ENCODE results near the gene CCDC138. TPM values are rescaled to one million over a fixed set of nuclear protein-coding genes. Genes with fewer than 3 reads are reported as not detected.
A peak's percentile ranks its signal among the peaks of the same experiment; 100 is the strongest.

The CCDC138 gene
- total RNA-seq, 2 donors from 2014 or later = 4.2 TPM

DNA sequence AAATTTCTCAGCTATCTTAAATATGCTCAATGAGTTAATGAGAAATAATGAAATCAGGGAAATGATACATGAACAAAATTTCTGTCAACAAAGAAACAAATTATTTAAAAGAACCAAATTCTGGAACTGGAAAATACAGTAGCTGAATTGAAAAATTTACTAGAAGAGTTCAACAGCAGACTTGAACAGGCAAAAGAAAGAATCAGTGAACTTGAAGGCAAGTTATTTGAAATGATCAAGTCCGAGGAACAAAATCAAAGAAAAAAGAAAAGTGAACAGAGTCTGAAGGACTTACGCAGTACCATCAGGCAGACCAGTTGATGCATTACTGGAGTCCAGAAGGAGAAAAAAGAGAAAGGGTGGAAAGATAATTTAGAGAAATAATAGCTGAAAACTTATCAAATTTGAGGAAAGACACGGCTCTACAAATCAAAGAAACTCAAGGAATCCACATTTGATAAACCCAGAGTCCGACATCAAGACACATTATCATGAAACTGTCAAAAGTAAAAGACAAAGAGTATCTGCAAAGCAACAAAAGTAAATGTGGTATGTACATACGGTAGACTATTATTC is 83.6 kb downstream of the CCDC138 start:
- no peak for DNase-seq
- intact Hi-C loops (cut with DNase I, micrococcal nuclease) = no loop called here
- ATAC-seq = no peak

- intact Hi-C loops (cut with DNase I, micrococcal nuclease) = no loop called here
- DNase-seq (no peak), ATAC-seq (no peak)
These were observed 90.9 kb downstream of the CCDC138 start for GRCh38 chr2:108877506-108877905.

DNA sequence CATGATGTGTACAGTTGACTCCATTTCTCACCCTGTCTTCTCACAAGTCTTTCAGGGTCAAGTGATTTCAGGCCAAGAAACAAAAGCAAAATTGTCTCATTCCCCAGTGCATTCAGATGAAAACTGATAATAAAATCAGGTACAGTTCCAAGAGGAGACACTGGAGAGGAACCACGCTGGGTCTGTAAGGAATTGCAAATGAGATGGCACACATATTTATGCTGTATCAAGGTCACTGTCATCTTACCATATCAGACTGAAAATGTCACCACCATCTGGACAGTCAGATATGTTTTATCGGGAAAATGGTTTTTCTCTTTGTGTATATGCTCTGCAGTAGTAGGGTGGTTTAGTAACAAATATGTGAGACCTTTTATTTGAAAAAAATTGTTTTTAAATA is 91.7 kb downstream of the CCDC138 start:
- no peak for DNase-seq
- intact Hi-C loops (cut with DNase I, micrococcal nuclease) = no loop called here
- no peak for ATAC-seq

DNA sequence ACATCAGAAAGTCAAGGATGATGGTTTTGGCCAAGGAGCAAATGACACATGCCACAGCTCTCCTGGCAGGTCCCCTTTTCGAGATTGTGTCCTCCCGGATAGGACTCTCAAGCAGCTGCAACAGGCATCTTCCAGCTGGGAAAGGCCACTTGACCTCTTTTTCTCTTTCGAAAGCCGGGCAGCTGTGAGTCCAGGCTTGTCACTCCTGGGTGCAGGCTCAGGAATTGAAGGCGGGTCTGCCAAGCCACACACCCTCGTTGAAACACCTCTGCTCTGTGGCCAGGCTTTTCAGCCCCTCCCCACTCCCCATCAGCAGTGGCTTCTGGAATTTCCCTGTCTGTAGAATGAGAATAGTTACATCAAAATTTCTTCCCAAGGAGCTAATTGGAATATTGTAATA is 98.0 kb downstream of the CCDC138 start:
- DNase-seq = no peak
- ATAC-seq = peak; percentile 36
- intact Hi-C loops (cut with DNase I, micrococcal nuclease) = no loop called here

GRCh38 chr2:108889907-108890306 is 103.3 kb downstream of the CCDC138 start:
- intact Hi-C loops (cut with DNase I, micrococcal nuclease) = no loop called here
- no peak for DNase-seq
- ATAC-seq = no peak

DNA sequence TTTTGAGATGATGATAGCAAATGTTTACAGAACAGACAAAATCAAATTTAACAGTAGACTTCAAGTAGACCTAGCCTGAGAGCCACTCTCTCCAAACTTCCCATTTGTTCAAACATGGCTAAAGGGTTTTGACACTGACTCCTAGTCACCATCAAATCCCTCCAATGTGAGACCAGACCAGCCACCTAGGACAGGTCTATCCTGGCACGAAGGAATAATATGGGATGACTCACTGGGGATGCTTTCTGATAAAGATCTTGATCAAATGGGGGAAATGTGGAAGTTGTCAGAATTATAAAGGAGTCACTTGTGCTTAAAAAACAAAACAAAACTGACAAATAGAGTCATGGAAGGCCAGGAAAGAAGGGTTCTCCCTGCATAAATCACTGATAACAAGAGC is 106.7 kb downstream of the CCDC138 start:
- intact Hi-C loops (cut with DNase I, micrococcal nuclease) = no loop called here
- ATAC-seq = no peak

GRCh38 chr2:108894766-108895165 is 108.2 kb downstream of the CCDC138 start:
- ATAC-seq (no peak), DNase-seq (no peak)
- intact Hi-C loops (cut with DNase I, micrococcal nuclease) = no loop called here

More for the DNA sequence above, 106.7 kb downstream of the CCDC138 start:
- no peak for DNase-seq

GRCh38 chr2:108895188-108895587 is 108.6 kb downstream of the CCDC138 start:
- ATAC-seq (peak; percentile 98), DNase-seq (peak in 1 of 2 donors; percentile 51)
- intact Hi-C loops (cut with DNase I, micrococcal nuclease) = no loop called here

DNA sequence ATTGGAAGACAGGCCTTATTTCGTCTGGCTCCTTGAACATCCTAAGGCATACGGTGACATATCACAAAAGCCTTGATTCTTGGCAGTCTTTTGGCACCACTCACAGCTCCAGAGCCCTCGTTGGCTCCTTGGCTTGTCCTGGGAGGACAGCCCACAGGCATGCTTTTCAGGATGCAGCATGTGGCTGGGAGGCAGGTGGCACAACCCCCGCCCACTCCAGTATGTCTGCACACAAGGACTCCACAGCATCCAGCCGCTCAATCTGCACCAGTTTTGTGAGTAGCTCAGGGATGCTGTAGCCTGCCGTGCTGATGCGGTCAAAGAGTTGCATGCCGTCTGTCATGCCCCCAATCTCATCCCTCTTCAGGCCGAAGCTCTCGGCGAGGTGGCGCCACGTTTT is 110.2 kb downstream of the CCDC138 start:
- DNase-seq = no peak
- ATAC-seq = no peak
- intact Hi-C loops (cut with DNase I, micrococcal nuclease) = no loop called here

DNA sequence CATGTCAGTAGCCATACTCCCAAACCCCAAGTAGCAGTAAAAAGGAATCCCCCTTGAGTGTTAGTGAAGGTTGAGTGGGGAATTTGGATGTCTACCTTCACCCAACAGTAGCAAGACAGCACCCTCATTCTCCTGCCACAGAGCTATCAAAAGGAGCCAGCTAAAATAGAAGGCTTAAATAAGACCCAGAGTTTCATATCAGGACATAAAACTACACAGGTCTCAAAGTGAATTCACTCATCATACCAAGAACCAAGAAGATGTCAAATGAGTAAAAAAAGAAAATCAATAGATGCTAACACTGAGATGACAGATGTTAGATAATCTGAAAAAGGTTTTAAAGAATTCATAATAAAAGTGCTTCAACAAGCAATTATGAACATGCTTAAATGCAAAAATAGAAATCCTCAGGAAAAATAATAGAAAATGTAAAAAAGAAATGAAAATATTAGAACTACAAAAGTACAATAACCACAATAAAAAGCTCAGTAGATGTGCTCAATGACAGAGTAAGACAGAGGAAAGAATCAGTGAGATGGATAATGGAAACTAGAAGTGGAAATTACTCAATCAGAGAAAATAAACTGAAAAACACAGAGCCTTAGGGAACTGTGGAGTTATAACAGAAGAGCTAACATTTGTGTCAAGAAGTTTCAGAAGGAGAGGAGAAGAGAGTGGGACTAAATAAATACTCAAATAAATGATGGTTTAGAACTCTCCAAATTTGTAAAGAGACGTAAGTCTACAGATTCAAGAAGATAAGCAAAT is 111.9 kb downstream of the CCDC138 start:
- DNase-seq (no peak), ATAC-seq (no peak)
- intact Hi-C loops (cut with DNase I, micrococcal nuclease) = no loop called here

DNA sequence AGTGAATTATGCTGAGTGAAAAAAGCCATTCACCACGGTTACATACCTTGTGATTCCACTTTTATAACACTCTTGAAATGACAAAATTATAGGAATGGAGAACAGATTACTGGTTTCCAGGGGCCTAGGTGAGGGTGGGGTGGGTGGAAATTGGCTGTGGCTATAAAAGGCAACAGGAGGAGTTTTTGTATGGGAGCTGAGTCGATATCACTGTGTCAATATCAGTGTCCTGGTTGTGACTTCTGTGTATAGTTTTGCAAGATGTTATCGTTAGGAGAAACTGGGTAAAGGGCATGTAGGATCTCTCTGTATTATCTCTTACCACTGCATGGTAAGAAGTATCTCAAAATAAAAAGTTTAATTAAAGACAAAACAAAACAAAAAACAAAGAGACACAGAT is 118.1 kb downstream of the CCDC138 start:
- DNase-seq = no peak
- intact Hi-C loops (cut with DNase I, micrococcal nuclease) = no loop called here
- ATAC-seq = peak; percentile 89

GRCh38 chr2:108905176-108905575 is 118.6 kb downstream of the CCDC138 start:
- DNase-seq (no peak), ATAC-seq (peak; percentile 34)
- intact Hi-C loops (cut with DNase I, micrococcal nuclease) = no loop called here

DNA sequence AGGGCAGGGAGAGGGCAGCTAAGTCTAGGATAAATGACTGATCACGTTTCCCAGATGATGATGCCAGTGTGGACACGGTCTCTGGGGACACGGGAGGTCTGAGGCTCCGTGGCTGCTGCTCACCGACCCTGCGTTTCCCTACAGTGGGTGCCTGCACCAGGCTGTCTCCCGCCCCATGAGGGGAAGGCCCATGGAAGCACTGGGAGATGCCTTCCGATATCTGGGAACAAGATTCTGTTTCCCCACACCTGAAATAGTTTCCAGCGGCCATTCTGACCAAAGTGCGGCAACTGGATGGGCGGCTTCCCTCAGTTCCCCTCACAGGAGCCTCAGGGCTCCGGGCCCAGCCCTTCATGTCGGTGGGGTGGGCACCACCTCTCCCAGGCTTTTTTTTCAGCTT is 119.3 kb downstream of the CCDC138 start:
- no peak for ATAC-seq
- intact Hi-C loops (cut with DNase I, micrococcal nuclease) = no loop called here
- no peak for DNase-seq

DNA sequence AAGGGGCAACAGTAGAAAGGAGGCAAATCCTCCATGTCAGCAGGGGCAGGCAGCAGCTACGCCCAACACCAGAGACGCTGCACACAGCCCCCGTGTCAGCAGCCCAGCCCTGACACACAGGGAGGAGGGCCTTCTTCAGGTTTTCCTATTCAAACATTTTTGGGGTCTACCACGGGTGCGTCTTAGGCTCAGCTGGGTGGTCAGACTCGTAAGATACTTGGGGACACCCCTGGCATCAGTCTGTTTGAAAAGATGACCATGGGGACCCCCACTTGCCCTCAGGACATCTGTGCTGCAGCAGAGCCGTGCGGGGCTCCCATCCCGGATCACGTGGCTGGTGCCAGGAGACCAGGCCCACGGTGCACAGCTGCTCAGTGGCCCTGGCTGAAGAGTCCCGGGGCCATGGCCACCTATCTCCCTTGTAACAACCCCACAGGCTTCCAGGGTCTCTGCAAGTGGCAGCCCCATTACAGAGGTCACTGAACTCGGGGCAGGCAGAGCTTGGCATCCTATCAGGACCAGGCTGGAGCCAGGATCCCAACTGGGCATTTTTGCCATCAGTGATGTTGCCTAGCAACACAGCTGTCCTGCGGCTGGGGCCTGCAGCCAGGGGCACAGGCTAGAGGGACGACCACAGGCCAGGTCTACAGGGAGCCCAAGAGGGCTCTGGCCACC is 120.0 kb downstream of the CCDC138 start:
- ATAC-seq (no peak), DNase-seq (no peak)
- intact Hi-C loops (cut with DNase I, micrococcal nuclease) = no loop called here

GRCh38 chr2:108907822-108908712 is 121.5 kb downstream of the CCDC138 start:
- intact Hi-C loops (cut with DNase I, micrococcal nuclease) = no loop called here
- DNase-seq (no peak), ATAC-seq (no peak)

GRCh38 chr2:108908713-108909070 is 122.1 kb downstream of the CCDC138 start:
- intact Hi-C loops (cut with DNase I, micrococcal nuclease) = no loop called here
- no peak for DNase-seq
- no peak for ATAC-seq

DNA sequence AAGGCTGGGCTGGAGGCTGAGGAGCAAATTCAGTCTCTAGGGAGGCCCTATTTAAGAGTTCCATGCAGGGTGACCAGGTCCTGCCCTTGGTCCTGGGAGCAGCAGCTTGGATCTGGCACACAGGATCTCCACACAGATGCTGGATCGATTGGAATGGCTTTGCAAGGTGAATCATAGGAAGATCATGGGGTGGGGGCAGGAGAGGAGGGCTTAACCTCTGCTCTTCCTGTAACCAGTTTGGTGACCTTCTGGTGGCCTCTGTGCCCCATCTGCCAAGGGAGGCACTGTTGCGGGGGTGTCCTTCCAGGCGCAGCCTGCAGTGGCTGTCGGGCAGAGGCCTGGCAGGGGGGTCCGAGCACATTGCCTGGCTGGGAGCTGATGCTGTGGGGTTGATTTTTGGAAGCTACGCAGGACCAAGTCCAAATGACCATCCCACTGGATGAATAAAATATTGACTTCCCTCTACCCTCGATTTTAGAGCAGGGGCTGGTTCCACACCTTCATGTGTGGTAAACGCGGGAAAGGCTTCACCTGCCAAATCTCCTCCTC is 122.8 kb downstream of the CCDC138 start:
- DNase-seq (no peak), ATAC-seq (no peak)
- intact Hi-C loops (cut with DNase I, micrococcal nuclease) = no loop called here

- ATAC-seq (no peak), DNase-seq (no peak)
- intact Hi-C loops (cut with DNase I, micrococcal nuclease) = no loop called here
These were observed 123.5 kb downstream of the CCDC138 start for GRCh38 chr2:108910011-108910431.
